Neuron (in vitro differentiated cells): ENCODE data around the gene KCNIP1.

Experiments used
- H2AFZ ChIP-seq: one replicate; pipeline ENCODE4 v1.6.1; 2013; ENCODE audit warnings: low read depth, mild to moderate bottlenecking, inconsistent platforms, low read length, moderate library complexity
- H3K27me3 ChIP-seq: one replicate; pipeline ENCODE4 v1.6.1; 2013; ENCODE audit warnings: low read length; ENCODE audit not compliant: insufficient read depth
- H3K36me3 ChIP-seq: one replicate; pipeline ENCODE4 v1.6.1; 2013; ENCODE audit warnings: low read length; ENCODE audit not compliant: insufficient read depth
- H3K4me1 ChIP-seq: one replicate; pipeline ENCODE4 v1.6.1; 2013; ENCODE audit warnings: low read length; ENCODE audit not compliant: insufficient read depth
- H3K4me3 ChIP-seq: 2 replicates; pipeline ENCODE4 v1.5.1; 2013; ENCODE audit warnings: mild to moderate bottlenecking, low read length, moderate library complexity
- H3K9me3 ChIP-seq: one replicate; pipeline ENCODE4 v1.6.1; 2013; ENCODE audit warnings: low read length

The KCNIP1 gene

DNA sequence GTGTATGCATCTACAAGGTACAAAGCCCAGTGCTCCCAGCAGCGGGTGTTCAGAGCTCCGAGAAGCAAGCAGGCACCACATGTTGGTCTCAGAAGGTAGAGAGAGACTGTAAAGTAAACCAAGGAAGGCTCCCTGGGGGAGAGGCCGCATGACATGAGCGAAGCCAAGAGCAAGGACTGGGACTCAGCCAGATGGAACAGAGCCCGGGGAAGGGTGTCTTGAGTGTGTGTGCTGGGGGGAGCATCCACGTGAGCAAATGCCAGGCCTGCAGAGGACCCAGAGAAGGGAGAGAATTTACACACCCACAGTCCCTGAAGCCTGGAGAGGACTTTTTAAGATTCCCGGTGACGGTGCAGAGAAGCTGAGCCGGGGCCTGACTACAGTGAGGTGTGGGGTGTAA lies 15.2 kb upstream of the KCNIP1 start:
- Histone ChIP-seq H3K4me3 (no peak overlapping the region), H3K36me3 (no peaks in the 10 kb centered on the region), H3K4me1 (no peaks in the 10 kb centered on the region), H3K9me3 (no peaks in the 10 kb centered on the region), H3K27me3 (no peaks in the 10 kb centered on the region), H2AFZ (no peak overlapping the region)

DNA sequence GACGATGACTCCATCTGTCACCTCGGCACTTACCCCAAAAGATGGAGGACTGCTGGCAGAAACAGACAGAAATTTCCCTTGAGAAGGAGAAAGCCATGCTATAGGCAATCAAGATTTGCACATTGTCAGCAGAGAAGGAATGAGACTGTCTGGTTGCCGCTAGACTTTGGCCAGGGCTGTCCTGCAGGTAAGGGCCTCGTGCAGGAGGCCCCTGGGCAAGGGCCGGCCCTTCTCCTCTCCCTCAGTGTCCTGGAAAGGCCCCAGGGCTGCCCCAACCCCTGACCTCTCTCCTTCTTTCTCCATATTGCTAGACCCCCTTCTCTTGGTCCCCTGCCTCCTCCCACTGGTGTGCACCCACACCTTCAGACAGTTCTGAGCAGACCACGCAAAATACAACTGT lies 14.6 kb upstream of the KCNIP1 start:
- H3K4me1 ChIP-seq, result no peaks in the 10 kb centered on the region
- no peak overlapping the region for H2AFZ ChIP-seq
- H3K9me3 ChIP-seq, result no peaks in the 10 kb centered on the region
- H3K4me3 ChIP-seq, result no peak overlapping the region
- no peaks in the 10 kb centered on the region for H3K36me3 ChIP-seq
- no peaks in the 10 kb centered on the region for H3K27me3 ChIP-seq

DNA sequence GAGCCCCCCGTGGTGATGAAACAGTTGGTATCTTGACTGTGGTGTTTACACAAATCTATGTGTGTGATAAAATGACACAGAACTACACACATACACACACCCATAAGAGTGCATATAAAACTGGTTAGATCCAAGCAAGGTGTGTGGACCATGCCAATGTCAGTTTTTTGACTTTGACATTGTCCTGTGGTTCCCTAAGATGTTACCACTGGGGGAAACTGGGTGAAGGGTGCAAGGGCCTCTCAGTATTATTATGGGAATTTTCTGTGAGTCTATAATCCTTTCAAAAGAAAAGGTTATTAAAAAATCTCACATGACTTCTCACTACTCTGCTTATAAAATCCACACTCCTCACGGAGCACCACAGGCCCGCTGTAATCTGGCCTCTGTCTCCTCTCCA lies 13.4 kb upstream of the KCNIP1 start:
- Histone ChIP-seq H3K4me3 (no peak overlapping the region), H3K9me3 (no peaks in the 10 kb centered on the region), H3K4me1 (no peaks in the 10 kb centered on the region), H3K36me3 (no peaks in the 10 kb centered on the region), H2AFZ (no peak overlapping the region), H3K27me3 (no peaks in the 10 kb centered on the region)

DNA sequence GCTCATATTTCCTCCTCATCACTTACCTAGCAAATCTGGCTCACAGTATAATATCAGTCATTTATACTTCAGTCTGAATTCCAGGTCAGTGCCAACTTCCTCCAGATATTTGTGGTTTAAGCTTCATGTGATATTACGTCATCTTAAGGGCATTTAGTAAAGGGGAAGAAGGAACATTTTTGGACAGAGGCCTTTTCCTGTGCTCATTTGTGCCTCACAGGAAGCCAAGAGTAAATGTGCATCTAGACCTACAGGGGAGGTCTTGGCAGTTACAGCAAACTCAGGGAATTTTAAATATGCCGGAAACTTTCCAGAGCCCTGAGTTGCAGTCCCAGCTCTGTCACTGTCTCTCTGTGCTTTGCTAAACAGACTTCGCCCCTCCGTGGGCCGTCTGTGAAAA lies 12.3 kb upstream of the KCNIP1 start:
- Histone ChIP-seq H3K9me3 (no peaks in the 10 kb centered on the region), H3K4me3 (no peak overlapping the region), H3K4me1 (no peaks in the 10 kb centered on the region), H3K36me3 (no peaks in the 10 kb centered on the region), H2AFZ (no peak overlapping the region), H3K27me3 (no peaks in the 10 kb centered on the region)

DNA sequence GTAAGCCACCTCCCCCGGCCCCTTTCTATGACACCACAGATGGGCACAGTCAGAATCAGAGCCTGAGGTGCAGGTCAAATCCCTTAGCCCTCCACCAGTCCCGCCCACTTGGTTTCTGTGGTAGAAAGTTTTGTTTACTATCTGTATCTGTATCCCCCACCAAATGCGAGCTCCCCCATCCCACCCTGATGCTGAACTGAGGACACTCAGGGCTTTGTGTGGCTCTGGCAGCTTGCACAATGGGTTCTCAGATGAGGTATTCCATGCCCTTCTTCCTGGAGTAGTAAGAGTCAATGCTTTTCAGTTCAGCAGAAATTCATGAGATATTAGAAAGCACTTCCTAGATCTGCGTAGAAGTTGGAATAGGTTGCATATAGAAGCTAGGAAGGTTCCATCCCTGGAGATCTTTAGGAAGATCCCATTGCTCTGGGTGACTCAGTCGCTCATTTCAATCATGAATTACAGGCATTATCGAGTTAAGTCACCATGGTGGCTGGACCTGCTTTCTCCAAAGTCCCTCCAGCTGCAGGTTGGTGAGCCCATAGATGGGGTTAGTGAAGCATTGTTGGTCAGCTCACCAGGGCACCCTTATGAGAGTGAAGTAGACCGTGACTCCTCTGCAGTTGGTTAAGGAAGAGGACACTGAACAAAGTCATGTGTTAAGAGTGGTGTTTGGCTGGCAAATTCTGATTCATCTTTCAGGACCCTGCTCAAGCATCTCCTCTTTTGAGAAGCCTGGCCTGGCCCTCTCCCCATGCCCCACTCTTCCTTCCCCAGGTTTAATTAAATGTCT lies 10.6 kb upstream of the KCNIP1 start:
- H3K27me3 ChIP-seq, result peaks cover 2% of the 10 kb centered on the region
- H2AFZ ChIP-seq, result no peak overlapping the region
- no peaks in the 10 kb centered on the region for H3K4me1 ChIP-seq
- no peak overlapping the region for H3K4me3 ChIP-seq
- no peaks in the 10 kb centered on the region for H3K9me3 ChIP-seq
- no peaks in the 10 kb centered on the region for H3K36me3 ChIP-seq

DNA sequence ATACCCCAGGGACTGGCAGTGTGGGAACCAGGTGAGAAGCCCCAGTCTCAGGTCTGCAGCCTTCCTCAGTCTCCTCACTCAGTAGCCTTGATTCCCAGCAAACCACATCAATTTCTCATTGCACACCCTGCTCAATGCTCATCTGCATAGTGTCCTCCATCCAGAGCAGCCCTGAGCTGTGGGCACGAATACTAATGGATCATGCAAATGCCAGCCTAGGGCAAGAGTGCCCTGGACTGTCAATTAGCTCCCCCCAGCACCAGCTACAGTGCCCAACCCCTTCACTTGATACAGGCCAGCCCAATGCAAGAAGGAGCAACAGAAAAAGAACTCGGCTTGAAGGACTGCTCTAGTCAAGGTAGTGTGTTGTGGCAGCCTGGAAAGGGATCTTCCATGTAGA lies 9.8 kb upstream of the KCNIP1 start:
- Histone ChIP-seq H3K4me1 (no peaks in the 10 kb centered on the region), H3K27me3 (peaks cover 3% of the 10 kb centered on the region), H3K9me3 (no peaks in the 10 kb centered on the region), H3K4me3 (no peak overlapping the region), H3K36me3 (no peaks in the 10 kb centered on the region), H2AFZ (no peak overlapping the region)

DNA sequence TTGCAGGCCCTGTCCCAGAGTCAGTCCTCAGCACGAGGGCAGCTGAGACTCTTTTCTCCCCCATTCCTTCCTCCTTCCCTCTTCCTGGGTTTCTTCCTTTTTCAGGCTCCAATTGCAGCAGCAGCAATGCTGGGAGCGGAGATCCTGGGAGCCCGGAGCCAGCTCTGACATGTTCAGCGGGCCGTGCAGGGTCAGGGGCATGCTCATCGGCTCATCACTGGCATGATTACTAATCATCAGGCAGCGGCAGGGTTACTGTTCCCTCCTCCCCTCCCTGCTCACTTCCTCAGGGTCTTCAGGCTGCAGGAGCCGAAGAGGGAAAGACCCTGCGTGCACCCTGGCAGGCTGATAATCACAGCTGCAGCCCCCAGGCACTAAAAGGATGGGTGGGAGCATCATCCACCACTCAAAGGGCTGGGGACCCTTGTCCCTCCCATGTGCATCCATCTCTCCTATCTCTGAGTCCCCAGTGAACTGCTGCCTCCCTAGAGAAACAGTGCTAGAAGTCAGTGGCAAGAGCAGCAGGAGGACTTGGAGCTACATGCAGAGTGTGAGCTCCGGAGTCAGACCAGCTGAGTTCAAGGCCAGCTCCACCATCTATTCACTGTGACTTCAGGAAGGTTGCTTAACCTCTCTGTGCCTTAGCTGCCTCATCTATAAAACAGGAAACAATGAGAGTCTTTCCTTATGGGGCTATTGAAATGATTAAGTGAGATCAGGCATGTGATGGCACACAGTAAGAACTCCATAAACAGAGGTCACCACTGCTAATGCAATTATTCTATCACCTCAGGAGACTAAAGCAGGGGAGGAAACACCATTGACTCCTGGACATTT lies 7.8 kb upstream of the KCNIP1 start:
- H3K4me3 ChIP-seq, result no peak overlapping the region
- H3K27me3 ChIP-seq, result peaks cover 8% of the 10 kb centered on the region
- H3K4me1 ChIP-seq, result no peaks in the 10 kb centered on the region
- H3K36me3 ChIP-seq, result no peaks in the 10 kb centered on the region
- no peaks in the 10 kb centered on the region for H3K9me3 ChIP-seq
- H2AFZ ChIP-seq, result no peak overlapping the region

DNA sequence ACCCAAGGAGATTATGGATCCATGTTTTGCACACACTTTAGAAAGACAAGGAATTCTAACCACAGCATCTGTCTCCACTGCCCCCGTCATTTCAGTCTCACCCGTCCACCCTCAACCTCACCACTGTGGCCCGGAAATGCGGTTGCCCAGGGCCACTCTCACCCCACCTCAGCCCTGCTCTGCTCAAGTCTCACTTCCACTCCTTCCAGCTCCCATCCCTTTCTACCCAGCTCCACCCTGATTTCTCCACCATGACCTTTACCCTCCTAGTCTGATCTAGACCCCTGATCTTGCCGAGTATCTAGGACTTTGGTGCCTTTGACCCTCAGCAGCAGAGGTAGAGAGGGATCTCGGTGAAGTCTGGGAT lies 7.2 kb upstream of the KCNIP1 start:
- no peaks in the 10 kb centered on the region for H3K36me3 ChIP-seq
- no peaks in the 10 kb centered on the region for H3K4me1 ChIP-seq
- H3K4me3 ChIP-seq, result no peak overlapping the region
- no peak overlapping the region for H2AFZ ChIP-seq
- H3K27me3 ChIP-seq, result peaks cover 8% of the 10 kb centered on the region
- no peaks in the 10 kb centered on the region for H3K9me3 ChIP-seq

DNA sequence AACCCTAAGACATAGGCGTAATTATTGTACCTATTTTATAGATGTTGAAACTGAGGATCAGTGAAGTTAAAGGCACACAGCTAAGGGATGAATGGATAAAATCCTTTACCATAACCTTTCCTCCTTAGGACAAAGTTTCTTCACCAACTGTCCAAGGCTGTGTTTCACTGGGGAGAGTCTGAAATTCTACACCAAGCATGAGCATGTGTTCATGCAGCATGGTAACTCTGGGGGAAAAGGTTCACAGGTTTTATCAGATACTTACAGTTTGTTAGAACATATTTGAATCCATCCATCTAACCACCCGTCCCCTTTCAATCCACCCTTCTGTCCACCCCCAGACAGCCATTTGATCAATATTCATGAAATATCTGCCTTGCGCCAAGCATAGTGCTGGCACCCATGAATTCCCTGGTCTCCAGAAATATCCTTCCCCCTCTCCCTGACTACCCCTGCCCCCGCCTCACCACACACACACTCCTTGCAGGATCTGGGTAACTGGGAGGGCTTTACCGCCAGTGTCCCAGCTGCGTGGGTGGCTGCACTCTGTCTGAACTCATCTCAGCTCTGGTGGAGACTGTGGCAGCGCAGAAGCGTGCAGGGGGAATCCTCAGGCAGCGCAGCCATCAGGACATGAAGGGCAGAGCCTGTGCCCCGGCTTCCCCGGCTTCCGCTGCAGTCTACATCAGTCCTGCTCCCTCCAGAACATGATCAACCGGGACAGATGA lies 6.3 kb upstream of the KCNIP1 start:
- no peaks in the 10 kb centered on the region for H3K36me3 ChIP-seq
- H3K4me3 ChIP-seq, result no peak overlapping the region
- peaks cover 14% of the 10 kb centered on the region for H3K27me3 ChIP-seq
- H2AFZ ChIP-seq, result no peak overlapping the region
- H3K9me3 ChIP-seq, result no peaks in the 10 kb centered on the region
- no peaks in the 10 kb centered on the region for H3K4me1 ChIP-seq

DNA sequence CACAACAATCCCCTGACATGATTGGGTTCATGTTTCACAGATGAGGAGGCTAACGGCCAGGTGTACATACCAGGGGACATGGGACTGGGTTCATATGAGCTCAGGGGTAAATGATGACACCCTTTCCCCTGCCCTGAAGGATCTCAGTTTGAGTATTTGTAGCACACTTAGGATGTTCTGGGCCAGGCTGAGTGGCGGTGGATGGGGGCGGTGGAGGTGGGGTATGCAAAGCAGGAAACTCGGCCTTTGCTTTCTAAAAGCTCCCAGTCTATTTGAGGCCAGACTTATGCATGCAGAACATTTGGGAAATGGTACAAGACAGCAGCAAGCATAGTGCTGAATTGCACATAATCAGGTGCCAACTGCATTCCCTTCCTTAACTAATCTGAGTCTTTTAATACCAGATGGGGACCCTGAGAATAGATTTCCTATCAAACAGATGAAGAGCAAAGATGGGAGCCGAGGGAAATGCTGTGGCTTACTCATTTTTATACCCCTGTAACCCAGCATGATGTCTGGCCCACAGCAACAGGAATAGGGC lies 4.9 kb upstream of the KCNIP1 start:
- Histone ChIP-seq H3K4me3 (no peak overlapping the region), H3K4me1 (no peaks in the 10 kb centered on the region), H3K9me3 (no peaks in the 10 kb centered on the region), H2AFZ (no peak overlapping the region), H3K27me3 (peaks cover 23% of the 10 kb centered on the region), H3K36me3 (no peaks in the 10 kb centered on the region)

DNA sequence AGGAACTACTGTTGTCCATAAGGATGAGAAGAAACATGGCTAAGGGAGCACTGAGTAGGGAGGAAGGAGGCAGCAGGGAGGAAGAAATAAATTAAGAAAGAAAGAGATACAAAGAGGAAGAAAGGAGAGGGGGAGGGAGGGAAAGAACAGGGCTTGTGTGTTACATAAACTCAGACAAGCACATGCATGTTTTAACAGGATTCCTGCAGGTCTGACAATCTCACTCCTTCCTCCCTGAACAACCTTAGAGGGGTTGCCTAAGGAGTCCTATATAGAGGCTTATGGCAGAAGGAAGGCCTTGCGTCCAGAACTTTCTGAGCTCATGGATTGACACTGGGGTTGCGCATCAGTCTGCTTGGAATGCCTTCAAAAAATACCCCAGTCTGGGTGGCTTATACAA lies 4.2 kb upstream of the KCNIP1 start:
- Histone ChIP-seq H3K4me3 (no peak overlapping the region), H3K36me3 (no peaks in the 10 kb centered on the region), H3K27me3 (peaks cover 30% of the 10 kb centered on the region), H3K9me3 (no peaks in the 10 kb centered on the region), H2AFZ (no peak overlapping the region), H3K4me1 (no peaks in the 10 kb centered on the region)

DNA sequence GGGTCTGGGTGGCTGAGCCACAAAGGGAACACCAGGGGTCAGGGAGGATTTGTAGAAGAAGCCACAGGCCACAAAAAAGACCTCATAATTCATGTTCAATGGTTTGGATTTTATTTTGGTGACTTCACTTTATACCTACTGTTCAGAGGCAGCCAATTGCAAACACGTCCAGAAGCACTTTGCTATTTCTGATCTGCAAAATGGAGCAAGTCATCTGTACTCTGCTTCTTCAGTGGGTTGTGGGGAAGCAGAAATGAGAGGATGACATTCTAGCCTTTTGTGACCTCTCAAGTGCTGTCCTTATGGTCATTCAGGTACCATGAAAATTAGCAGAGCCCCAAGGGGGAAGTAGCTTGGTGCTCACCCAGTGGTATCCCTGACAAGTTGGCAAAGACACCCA lies 2.5 kb upstream of the KCNIP1 start:
- Histone ChIP-seq H2AFZ (no peak overlapping the region), H3K4me1 (no peaks in the 10 kb centered on the region), H3K9me3 (no peaks in the 10 kb centered on the region), H3K27me3 (peaks cover 46% of the 10 kb centered on the region), H3K36me3 (no peaks in the 10 kb centered on the region), H3K4me3 (no peak overlapping the region)

DNA sequence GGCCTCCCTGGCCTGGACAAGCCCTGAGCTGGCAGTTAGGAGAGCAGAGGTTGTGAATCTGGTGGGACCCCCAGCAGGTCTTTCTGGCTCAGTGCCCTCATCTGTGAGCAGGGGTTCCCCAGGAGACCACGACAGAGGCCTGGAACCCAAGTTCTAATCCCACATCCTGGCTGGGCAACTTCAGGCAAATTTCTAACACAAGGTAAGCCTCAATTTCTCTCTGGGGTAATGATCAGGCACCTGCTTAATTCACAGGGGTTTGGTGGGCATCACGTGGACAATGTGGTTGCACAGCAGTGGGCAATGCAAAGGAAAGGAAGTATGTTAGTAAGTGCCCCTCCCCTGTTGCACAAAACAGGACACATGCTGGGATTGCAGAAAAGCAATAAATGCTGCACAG lies 1.9 kb upstream of the KCNIP1 start:
- peaks cover 44% of the 10 kb centered on the region for H3K27me3 ChIP-seq
- H3K4me1 ChIP-seq, result no peaks in the 10 kb centered on the region

More for the DNA sequence above, 1.9 kb upstream of the KCNIP1 start:
- Histone ChIP-seq H2AFZ (no peak overlapping the region), H3K36me3 (no peaks in the 10 kb centered on the region), H3K9me3 (no peaks in the 10 kb centered on the region), H3K4me3 (no peak overlapping the region)
